ENCODE measurements around the gene CYTH4. TPM values are rescaled to one million over a fixed set of nuclear protein-coding genes. Genes with fewer than 3 reads are reported as not detected.

Gene CYTH4, protein sequence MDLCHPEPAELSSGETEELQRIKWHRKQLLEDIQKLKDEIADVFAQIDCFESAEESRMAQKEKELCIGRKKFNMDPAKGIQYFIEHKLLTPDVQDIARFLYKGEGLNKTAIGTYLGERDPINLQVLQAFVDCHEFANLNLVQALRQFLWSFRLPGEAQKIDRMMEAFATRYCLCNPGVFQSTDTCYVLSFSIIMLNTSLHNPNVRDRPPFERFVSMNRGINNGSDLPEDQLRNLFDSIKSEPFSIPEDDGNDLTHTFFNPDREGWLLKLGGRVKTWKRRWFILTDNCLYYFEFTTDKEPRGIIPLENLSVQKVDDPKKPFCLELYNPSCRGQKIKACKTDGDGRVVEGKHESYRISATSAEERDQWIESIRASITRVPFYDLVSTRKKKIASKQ
- 0.82 to 1.2 TPM (median 1.0 TPM) in 5 replicates for total RNA-seq (2022; extraction: Qiagen RNA extraction; ENCODE audit: low read depth)

DNA sequence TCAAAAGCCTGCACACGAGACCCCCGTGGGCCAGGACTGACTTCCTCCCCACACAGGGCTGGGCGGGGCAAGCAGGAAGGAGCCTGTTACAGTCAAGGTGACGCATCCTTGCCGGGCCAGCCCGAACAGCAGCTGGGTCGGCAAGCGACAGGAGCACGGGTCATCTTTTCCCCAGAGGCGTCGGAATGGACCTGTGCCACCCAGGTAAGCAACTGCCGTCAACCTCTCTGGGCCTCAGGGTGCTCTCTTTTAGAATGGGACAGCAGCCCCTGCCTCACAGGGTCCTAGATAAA lies at the start of gene CYTH4:
CYTH4 (plus strand) TSS at position 124 of the 293 bp plus-strand sequence; CDS start at position 186, 62 bp downstream.

DNA sequence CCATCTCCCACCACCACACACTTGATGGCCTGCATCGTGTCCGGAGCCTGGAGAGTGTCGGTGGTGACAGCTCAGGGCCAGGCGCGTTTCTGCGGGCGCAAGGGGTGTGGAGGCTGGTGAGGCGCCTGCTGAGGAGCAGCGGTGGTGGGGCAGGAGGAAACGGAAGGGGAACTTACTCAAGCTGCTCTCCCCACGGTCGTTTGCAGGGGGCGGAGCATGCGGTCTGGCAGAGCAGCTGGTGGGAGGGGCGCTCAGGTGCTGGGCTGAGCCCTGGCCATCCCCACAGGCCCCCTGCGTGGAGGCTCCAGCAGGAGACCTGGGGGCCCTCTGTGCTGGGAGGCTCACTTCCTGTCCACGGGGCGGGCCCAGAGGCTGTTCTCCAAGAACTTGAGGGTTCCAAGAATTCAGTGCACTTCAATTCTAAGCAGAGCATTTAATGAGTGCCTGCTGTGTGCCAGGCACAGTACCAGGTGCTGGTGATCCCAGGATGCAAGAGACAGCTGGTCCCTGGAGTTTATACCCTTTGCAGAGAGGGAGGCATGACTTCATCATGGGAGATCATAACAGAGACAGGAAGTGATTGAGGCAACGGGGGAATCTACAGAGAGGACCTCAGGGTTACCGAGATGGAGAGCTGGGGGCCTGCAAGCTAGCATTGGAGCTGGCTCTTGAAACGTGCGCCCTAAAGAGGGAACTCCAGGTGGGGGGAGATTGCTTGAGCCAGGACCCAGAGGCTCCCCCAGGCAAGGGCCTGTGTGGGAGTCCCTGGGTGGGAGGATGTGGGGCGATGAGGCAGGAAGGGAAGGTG lies 38.0 kb upstream of the CYTH4 start, which contains the start of gene RAC2:
RAC2 (minus strand) TSS at position 156 of the 808 bp plus-strand sequence; CDS start at position 35, 121 bp downstream.

Other genes starting within 250 kb of the CYTH4 start
- 16.2 to 26.3 TPM (median 22.8 TPM) in 5 replicates for gene KCTD17, start 230.8 kb upstream of the CYTH4 start, total RNA-seq (2022; extraction: Qiagen RNA extraction; ENCODE audit: low read depth)
- gene TMPRSS6, start 172.8 kb upstream of the CYTH4 start, total RNA-seq (2022; extraction: Qiagen RNA extraction; ENCODE audit: low read depth): 0.12 TPM in 1 of 5 replicates, not detected in the others
- 0.06 to 0.48 TPM in 2 of 5 replicates, not detected in the others for gene IL2RB, start 132.6 kb upstream of the CYTH4 start, total RNA-seq (2022; extraction: Qiagen RNA extraction; ENCODE audit: low read depth)
- gene C1QTNF6, start 94.3 kb upstream of the CYTH4 start, total RNA-seq (2022; extraction: Qiagen RNA extraction; ENCODE audit: low read depth): 7.9 to 13.0 TPM (median 11.2 TPM) in 5 replicates
- not detected in 5 replicates for gene SSTR3, start 70.0 kb upstream of the CYTH4 start, total RNA-seq (2022; extraction: Qiagen RNA extraction; ENCODE audit: low read depth)
- gene RAC2, start 38.2 kb upstream of the CYTH4 start, total RNA-seq (2022; extraction: Qiagen RNA extraction; ENCODE audit: low read depth): 0.11 to 0.27 TPM (median 0.25 TPM) in 4 of 5 replicates, not detected in the other
- gene ELFN2, start 145.0 kb downstream of the CYTH4 start, total RNA-seq (2022; extraction: Qiagen RNA extraction; ENCODE audit: low read depth): 5.8 to 9.0 TPM (median 8.2 TPM) in 5 replicates
- 1.5 to 3.2 TPM (median 2.5 TPM) in 5 replicates for gene MFNG, start 203.9 kb downstream of the CYTH4 start, total RNA-seq (2022; extraction: Qiagen RNA extraction; ENCODE audit: low read depth)
- 32.3 to 40.9 TPM (median 34.9 TPM) in 5 replicates for gene CARD10, start 236.9 kb downstream of the CYTH4 start, total RNA-seq (2022; extraction: Qiagen RNA extraction; ENCODE audit: low read depth)

Measured in A549 treated with CpdA at 1 μM for 4 hours (cell line).